D721Med (cell line): ENCODE results near the gene PDCD7.

Experiments used
- DNase-seq: peaks from one replicate; pipeline ENCODE4 v3.0.0; 2011; ENCODE audit warnings: low spot score; ENCODE audit not compliant: insufficient read length
- FAIRE-seq: peaks from 2 replicates; lab custom pipeline; 2011; peaks lifted over from hg19 to GRCh38; lab: Jason Lieb, UNC
- TF ChIP-seq, protein P1 (sequence below): IDR thresholded peaks from 2 replicates; pipeline ENCODE4 v1.5.1; 2012; ENCODE audit warnings: mild to moderate bottlenecking, control low read depth; ENCODE audit not compliant: insufficient read depth; ENCODE audit errors: missing control alignments

The PDCD7 gene

DNA sequence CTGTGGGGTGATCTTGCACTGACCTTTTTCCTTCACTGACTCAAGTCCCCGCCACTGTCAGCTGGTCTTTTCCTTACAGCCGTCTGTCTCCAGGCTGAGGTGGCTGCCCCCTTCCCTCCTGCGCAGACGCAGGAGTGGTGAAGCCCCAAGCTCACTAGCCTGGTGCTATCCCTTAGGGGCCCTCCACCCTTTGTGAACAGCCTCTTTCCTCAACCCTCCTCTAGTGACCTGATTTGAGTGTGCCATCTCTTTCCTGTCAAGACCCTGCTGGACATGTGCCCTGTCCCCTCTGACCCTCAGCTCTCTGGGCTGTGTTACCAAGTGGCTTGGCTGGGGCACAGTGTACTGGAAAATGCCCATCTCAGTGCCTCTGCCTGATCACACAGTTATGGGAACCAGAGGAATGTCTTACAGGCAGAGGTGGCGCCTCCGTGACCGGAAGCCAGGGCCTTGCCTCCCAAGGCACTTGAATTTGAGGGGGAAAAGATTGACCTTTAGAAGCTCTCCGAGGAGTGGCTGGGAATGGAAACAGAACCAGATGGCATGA lies 48.3 kb downstream of the PDCD7 start:
- no peak for FAIRE-seq
- TF ChIP-seq, protein P1, sequence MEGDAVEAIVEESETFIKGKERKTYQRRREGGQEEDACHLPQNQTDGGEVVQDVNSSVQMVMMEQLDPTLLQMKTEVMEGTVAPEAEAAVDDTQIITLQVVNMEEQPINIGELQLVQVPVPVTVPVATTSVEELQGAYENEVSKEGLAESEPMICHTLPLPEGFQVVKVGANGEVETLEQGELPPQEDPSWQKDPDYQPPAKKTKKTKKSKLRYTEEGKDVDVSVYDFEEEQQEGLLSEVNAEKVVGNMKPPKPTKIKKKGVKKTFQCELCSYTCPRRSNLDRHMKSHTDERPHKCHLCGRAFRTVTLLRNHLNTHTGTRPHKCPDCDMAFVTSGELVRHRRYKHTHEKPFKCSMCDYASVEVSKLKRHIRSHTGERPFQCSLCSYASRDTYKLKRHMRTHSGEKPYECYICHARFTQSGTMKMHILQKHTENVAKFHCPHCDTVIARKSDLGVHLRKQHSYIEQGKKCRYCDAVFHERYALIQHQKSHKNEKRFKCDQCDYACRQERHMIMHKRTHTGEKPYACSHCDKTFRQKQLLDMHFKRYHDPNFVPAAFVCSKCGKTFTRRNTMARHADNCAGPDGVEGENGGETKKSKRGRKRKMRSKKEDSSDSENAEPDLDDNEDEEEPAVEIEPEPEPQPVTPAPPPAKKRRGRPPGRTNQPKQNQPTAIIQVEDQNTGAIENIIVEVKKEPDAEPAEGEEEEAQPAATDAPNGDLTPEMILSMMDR, result no peak

DNA sequence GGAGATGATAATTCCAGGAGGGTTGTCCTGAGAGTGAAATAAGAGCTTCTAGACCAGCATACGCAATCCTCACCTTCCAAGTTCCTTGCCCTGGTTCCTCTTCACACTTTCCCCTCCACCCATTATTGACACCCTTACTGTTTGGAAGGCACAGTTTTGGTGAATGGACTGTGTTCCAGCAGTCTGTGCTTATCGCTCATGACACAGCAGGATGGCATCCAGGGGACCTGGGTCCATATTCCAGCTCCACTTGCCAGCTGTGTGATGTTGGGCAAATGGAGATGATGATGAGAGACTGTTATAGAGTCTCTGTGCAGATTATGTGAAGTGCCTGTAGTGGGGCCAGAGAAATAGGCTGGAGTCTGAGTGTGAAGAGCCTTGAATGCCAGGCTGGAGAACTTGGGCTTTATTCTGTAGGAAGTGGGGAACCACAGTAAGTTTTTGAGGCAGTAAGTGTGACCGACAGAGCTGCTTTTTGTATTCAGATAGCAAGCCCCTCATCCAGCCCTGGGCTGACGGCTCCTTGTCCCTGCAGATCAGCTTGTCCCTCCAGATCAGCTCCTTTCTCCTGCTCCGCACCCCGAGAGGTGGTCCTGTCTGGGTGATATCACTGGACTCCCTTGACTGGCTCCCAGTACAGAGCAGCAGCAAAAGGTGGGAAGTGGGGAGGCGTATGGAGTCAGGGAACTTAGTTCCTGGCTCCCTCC lies 49.0 kb downstream of the PDCD7 start:
- TF ChIP-seq, protein P1, result no peak
- no peak for DNase-seq
- FAIRE-seq, result no peak

More for the DNA sequence above, 48.3 kb downstream of the PDCD7 start:
- DNase-seq, result no peak

DNA sequence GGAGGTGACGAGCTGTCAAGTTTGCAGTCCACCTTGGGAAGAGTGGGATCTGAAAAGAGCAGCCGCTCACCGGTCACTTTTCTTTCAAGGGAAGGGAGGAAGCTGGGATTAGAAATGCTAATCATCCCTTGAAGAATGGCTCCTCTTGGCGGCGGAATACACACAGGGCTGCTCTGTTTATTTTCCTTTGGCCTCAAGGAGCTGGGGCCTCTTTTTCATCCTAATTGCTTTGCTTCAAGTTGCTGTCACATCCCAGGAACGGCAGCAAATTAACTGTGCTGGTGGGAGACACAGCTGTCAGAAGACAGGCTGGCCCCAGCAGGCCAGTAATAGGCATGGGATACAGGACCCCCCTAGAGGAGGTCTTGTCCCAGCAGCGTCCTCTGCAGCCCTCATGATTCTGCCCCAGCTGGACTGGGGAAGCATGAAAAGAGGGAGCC lies 50.3 kb downstream of the PDCD7 start:
- no peak for FAIRE-seq
- DNase-seq, result no peak
- TF ChIP-seq, protein P1, result peak; percentile 46

- no peak for FAIRE-seq
- no peak for DNase-seq
- TF ChIP-seq, protein P1, result no peak
Observed at GRCh38 chr15:65082303-65082953, 51.2 kb downstream of the PDCD7 start.

- TF ChIP-seq, protein P1, result no peak
- FAIRE-seq (no peak), DNase-seq (no peak)
Observed at GRCh38 chr15:65081758-65082157, 51.9 kb downstream of the PDCD7 start.

DNA sequence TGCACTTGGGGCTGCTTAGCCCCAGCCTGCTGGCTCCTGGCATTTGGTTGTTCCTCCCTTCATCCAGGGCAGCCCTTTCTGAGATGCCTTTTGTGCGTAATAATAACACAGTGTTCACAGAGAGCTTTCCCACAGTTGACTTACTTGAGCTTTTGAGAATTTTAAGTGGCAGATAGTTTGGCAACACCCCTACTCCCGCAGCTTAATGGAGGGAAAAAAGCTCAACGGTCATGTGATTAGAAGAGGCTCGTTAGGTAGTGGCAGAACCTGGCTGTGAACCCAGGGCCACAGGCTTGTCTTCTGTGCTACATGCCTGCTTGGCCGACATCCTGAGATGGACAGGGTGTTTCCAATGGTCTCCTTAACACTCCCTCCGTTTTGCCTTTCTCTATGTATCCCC lies 52.3 kb downstream of the PDCD7 start:
- no peak for FAIRE-seq
- DNase-seq, result no peak
- TF ChIP-seq, protein P1, result no peak
